GM12892 (cell line): ENCODE measurements around the gene KCNK4.
"Not testable (repeated sequence)": the region's sequence is repeated elsewhere in the genome, so short reads cannot be mapped to it uniquely, and the experiment has no call there.

Source experiments
- DNase-seq: peaks from one replicate; pipeline ENCODE4 v3.0.0; 2011; ENCODE audit not compliant: insufficient read length
- FAIRE-seq: peaks from 2 replicates; lab custom pipeline; 2011; peaks lifted over from hg19 to GRCh38; lab: Jason Lieb, UNC
- POLR2A ChIP-seq: IDR thresholded peaks from 2 replicates; pipeline ENCODE4 v1.6.1; 2011; ENCODE audit warnings: low read depth, low read length, control low read depth
- POLR2AphosphoS5 ChIP-seq: IDR thresholded peaks from 2 replicates; pipeline ENCODE4 v1.6.1; 2011; ENCODE audit warnings: low read depth, low read length, control low read depth
- TAF1 ChIP-seq: IDR thresholded peaks from 2 replicates; pipeline ENCODE4 v1.6.1; 2011; ENCODE audit warnings: low read depth, mild to moderate bottlenecking, control low read depth, low read length, borderline replicate concordance

The KCNK4 gene

GRCh38 chr11:64312947-64313346 lies 21.8 kb downstream of the KCNK4 start:
- no peak for FAIRE-seq
- TF ChIP-seq POLR2A (no peak), POLR2AphosphoS5 (no peak), TAF1 (no peak)

GRCh38 chr11:64313491-64314145 lies 22.5 kb downstream of the KCNK4 start:
- DNase-seq (no peak), FAIRE-seq (no peak)
- TF ChIP-seq TAF1 (no peak), POLR2AphosphoS5 (no peak), POLR2A (no peak)

More at GRCh38 chr11:64312947-64313346, 21.8 kb downstream of the KCNK4 start:
- DNase-seq: no peak

GRCh38 chr11:64314146-64314804 lies 23.2 kb downstream of the KCNK4 start:
- no peak for TF ChIP-seq POLR2A
- 0 out of 2 replicates have a peak, but pooled peaks have one; percentile 14 for TF ChIP-seq POLR2AphosphoS5
- TF ChIP-seq TAF1: no peak
- FAIRE-seq (no peak), DNase-seq (no peak)

GRCh38 chr11:64314805-64315561 lies 23.9 kb downstream of the KCNK4 start:
- DNase-seq: no peak
- TF ChIP-seq POLR2A: no peak; the same call in 1 of the 2 replicates
- TF ChIP-seq POLR2AphosphoS5: no peak
- TF ChIP-seq TAF1: no peak
- no peak for FAIRE-seq

GRCh38 chr11:64315667-64316526 lies 24.8 kb downstream of the KCNK4 start:
- not testable (repeated sequence) for DNase-seq, FAIRE-seq
- TF ChIP-seq POLR2AphosphoS5: peak; percentile 13; the same call in 1 of the 2 replicates

GRCh38 chr11:64316672-64317324 lies 25.7 kb downstream of the KCNK4 start:
- TF ChIP-seq TAF1 (no peak), POLR2AphosphoS5 (no peak), POLR2A (no peak)
- FAIRE-seq: no peak
- DNase-seq: no peak

GRCh38 chr11:64317325-64317960 lies 26.3 kb downstream of the KCNK4 start, which contains the start of gene TRMT112:
Gene TRMT112, minus strand, starts transcription at chr11:64317559. Its CDS starts 33 bp downstream, at chr11:64317526.
- TF ChIP-seq POLR2A (peak; percentile 89), TAF1 (peak; percentile 74), POLR2AphosphoS5 (peak; percentile 93)
- FAIRE-seq (no peak), DNase-seq (peak; percentile 90)

GRCh38 chr11:64317961-64318765 lies 27.1 kb downstream of the KCNK4 start, which contains the start of gene PRDX5:
Gene PRDX5, plus strand, starts transcription at chr11:64318121. Its CDS starts 95 bp downstream, at chr11:64318216.
- FAIRE-seq (peak; percentile 100), DNase-seq (peak; percentile 97)
- TF ChIP-seq POLR2AphosphoS5: no peak
- peak; percentile 78 for TF ChIP-seq POLR2A
- TF ChIP-seq TAF1: 0 out of 2 replicates have a peak, but pooled peaks have one; percentile 8
